Fibroblast of villous mesenchyme (primary cell): ENCODE measurements around the gene EARS2. TPM values are rescaled to one million over a fixed set of nuclear protein-coding genes. Genes with fewer than 3 reads are reported as not detected.

Experiments
- DNase-seq: peaks from one replicate; pipeline ENCODE4 v3.0.0-alpha.2; 2010; ENCODE audit warnings: low read depth
- H3K4me3 ChIP-seq: 2 replicates; pipeline ENCODE4 v1.5.1; 2011; ENCODE audit warnings: low read depth, mild to moderate bottlenecking, low read length
- total RNA-seq: library from RNA; depleted of rRNA; stranded (reverse); fragments of >200 nt; gene quantifications from 2 replicates; pipeline ENCODE4 v1.2.3, GENCODE V29; 2012
- TF ChIP-seq, protein P1 (sequence below): IDR thresholded peaks from 2 replicates; pipeline ENCODE4 v1.5.1; 2012; ENCODE audit warnings: low read depth, mild to moderate bottlenecking, low read length; ENCODE audit not compliant: insufficient read depth

The EARS2 gene
- total RNA-seq, 1 donor: 36.3 TPM

DNA sequence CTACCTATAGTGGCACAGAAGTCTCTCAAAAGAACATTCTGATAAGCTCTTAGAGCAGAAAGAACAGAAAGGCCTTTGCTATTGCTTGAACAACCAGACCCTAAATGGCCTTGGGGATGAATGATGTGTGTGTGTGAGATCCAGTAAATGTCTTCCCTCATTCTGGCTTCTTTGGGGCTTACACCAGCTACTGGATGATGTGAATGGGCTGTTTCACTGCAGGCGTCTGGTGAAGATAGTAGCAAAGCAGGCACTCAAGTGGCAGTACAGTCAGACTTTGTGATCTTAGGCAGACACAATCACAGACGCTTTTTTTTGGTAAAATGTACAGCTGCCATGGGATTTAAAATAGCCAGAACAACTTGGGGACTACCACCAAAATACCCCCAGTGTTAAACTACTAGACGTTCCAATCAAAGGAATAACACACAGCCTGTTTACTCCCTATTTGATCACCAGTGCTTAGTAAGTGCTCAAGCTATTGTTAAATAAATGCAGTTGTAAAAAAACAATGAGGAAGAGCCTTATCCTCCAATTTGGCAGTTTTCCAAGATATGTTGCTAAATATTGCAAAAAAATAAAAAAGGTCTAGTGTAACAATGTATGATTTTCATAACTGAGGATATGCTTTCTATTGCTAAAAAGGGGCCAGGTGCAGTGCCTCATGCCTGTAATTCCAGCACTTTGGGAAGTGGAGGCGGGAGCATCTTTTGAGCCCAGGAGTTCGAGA is 21.1 kb upstream of the EARS2 start:
- TF ChIP-seq, protein P1, sequence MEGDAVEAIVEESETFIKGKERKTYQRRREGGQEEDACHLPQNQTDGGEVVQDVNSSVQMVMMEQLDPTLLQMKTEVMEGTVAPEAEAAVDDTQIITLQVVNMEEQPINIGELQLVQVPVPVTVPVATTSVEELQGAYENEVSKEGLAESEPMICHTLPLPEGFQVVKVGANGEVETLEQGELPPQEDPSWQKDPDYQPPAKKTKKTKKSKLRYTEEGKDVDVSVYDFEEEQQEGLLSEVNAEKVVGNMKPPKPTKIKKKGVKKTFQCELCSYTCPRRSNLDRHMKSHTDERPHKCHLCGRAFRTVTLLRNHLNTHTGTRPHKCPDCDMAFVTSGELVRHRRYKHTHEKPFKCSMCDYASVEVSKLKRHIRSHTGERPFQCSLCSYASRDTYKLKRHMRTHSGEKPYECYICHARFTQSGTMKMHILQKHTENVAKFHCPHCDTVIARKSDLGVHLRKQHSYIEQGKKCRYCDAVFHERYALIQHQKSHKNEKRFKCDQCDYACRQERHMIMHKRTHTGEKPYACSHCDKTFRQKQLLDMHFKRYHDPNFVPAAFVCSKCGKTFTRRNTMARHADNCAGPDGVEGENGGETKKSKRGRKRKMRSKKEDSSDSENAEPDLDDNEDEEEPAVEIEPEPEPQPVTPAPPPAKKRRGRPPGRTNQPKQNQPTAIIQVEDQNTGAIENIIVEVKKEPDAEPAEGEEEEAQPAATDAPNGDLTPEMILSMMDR: no peak
- no peak overlapping the region for H3K4me3 ChIP-seq
- peak; percentile 10 for DNase-seq

GRCh38 chr16:23577493-23577892 is 20.3 kb upstream of the EARS2 start:
- H3K4me3 ChIP-seq: no peak overlapping the region
- TF ChIP-seq, protein P1: no peak
- no peak for DNase-seq

DNA sequence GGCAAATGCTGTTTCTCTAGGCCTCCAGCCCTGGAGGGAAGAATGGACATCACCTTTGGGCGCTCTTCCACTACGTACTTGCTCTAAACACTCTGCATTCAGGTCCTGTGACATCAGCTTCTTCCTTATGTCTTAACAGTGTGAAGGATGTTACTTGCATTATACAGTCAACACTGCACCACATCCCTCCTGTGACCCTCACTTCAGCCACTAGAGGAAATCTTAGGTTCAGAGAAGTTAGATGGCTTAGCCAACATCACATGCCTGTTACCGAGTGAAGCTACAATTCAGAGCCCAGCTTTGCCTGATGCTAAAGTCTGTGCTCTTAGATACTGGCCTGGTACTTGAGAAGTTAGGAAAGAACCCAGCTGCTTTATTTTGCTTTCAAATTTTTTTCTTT is 18.7 kb upstream of the EARS2 start:
- TF ChIP-seq, protein P1: no peak
- no peak overlapping the region for H3K4me3 ChIP-seq
- DNase-seq: no peak

GRCh38 chr16:23573817-23574216 is 16.7 kb upstream of the EARS2 start:
- DNase-seq: no peak
- no peak overlapping the region for H3K4me3 ChIP-seq
- TF ChIP-seq, protein P1: no peak

DNA sequence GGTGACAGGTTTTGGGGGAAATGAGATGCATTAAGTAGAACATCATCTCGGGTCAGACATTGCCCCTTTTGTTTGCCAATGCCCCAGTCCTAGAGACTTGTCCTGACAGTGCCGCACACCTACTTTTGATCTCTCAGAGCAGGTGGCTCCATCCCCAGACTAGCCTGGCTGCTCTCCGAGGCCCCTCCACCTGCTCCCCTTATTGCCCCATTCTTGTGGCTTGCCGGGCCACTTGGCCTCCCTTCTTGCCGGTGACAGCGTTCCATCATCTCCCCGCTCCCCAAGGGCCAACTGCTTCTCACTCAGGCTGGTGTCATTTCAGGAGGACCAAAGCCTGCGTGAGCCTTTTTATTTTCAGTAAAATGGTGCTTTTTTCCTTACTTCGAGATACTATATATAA is 15.2 kb upstream of the EARS2 start:
- DNase-seq: no peak
- H3K4me3 ChIP-seq: no peak overlapping the region
- TF ChIP-seq, protein P1: no peak

DNA sequence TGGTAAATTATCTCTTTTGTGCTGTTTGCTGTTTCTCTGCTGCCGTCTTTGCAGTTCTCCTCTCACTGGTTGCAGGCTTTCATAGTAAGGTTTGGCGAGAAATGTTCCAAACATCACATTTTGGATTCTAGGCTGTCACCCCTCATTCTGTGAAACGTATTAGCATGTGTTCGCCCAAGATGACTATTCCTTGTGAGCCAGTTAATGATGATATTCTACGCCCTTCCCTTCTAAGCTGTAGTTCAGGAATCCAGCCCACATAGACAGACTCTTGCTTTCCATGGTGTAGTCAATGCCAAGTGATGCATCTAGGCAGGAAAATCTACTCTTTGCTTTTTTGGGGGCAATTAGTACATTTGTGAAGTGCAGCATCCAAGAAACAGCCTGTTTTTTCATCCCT is 14.7 kb upstream of the EARS2 start:
- TF ChIP-seq, protein P1: no peak
- H3K4me3 ChIP-seq: no peak overlapping the region
- DNase-seq: no peak
